GM21737 (cell line): ENCODE data around the gene NRF1.
"Not testable (repeated sequence)": the region's sequence is repeated elsewhere in the genome, so short reads cannot be mapped to it uniquely, and the experiment has no call there.

Source experiments
- ATAC-seq: cut with Tn5 transposase; IDR thresholded peaks from one replicate; pipeline ENCODE4 v1.9.1; 2021; ENCODE audit warnings: mild to moderate bottlenecking, moderate library complexity; ENCODE audit not compliant: unreplicated experiment

NRF1 gene

DNA sequence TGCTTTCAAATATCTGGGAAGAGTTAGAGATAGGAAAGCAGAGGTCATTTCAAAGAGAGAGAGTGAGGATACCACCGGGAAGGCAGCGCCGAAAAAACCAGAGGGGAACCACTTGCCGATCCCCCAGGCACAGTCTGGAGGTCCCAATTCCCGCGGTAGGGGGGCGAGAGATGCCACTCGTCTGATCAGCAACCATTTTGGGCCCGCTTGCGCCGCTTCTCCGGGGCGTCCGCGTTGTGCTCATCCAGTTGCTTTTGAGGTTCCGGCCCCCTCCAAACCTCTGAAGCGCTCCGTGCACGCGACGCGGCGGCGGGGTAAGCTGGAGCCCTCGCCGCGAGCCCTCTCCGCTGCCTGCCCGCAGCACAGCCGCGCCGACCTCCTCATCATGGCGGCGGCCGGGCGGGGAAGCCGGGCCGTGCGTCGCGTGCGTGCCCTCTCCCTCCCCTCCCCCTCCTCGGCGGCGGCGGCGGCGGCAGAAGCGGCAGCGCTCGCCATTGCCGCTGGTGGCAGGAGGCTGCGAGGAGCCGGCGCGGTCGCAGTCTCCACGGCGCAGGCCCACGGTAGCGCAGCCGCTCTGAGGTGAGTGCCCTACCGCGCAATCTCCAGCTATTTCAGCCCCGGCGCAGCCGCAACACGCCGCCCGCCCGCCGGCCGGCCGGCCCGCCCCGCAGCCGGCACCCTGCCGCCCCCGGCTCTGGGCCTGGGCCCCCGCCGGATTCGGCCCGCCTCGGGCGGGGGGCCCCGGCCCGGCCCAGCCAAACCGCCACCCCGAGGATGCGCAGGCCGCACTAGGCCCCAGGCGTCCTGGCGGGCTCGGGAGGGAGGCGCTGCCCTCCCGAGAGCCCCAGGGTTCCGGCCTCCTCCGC, at the start of gene NRF1:
Gene NRF1, plus strand, starts transcription at position 475 of the 866 bp plus-strand sequence. CDS start 45,632 bp downstream, outside the sequence.
- peak; percentile 63 for ATAC-seq

DNA sequence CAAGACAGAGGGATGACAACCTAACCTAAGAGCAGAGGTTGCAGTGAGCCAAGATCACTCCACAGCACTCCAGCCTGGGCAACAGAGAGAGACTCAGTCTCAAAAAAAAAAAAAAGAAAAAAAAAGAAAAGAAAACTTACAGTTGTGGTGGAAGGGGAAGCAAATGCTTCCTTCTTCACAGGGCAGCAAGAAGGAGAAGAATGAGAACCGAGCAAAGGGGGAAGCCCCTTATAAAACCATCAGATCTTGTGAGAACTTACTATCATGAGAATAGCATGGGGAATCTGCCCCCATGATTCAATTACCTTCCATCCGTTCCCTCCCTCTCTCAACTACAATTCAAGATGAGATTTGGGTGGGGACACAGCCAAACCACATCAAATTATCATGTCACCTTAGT, 45.2 kb upstream of the NRF1 start:
- ATAC-seq = not testable (repeated sequence)

DNA sequence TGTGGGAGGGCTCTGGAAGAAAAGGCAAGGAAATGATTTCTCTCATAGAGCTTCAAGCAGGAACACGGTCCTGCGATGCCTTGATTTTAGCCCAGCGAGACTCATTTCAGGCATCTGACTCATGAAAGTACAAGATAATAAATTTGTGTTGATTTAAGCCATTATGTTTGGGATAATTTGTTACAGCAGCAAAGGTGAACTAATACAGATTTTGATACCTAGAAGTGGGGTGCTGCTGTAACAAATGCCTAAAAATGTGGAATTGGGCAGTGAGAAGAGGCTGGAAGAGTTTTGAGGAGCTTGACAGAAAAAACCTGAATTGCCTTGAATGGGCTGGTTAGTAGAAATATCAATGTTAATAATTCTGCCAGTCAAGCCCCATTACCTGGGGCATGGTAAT, 44.1 kb upstream of the NRF1 start:
- ATAC-seq = no peak

DNA sequence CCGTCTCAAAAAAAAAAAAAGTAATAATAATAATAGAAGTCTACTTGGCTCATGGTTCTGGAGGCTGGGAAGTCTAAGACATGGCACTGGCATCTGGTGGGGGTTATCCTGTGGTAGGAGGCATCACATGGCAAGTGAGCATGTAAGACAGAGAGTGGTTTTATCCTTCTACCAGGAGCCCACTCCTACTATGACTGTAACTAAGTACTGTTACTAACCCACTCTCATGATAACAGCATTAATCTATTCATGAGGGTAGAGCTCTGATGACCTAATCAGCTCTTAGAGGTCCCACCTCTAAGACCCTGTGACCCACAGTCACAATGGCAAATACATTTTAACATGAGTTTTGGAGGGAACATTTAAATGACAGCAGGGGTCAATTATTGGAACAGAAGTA, 43.3 kb upstream of the NRF1 start:
- no peak for ATAC-seq

DNA sequence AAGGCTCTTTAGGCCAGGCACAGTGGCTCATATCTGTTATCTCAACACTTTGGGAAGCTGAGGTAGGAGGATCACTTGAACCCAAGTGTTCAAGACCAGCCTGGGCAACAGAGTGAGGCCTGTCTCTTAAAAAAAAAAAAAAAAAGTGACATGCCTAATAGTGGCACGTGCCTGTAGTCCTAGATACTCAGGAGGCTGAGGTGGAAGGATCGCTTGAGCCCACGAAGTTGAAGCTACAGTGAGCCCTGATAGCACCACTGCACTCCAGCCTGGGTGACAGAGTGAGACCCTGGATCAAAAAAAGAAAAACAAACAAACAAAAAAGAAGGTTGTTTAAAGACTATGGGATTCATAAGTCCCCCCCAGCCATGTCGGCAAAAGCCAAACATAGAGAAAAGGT, 42.2 kb upstream of the NRF1 start:
- no peak for ATAC-seq

DNA sequence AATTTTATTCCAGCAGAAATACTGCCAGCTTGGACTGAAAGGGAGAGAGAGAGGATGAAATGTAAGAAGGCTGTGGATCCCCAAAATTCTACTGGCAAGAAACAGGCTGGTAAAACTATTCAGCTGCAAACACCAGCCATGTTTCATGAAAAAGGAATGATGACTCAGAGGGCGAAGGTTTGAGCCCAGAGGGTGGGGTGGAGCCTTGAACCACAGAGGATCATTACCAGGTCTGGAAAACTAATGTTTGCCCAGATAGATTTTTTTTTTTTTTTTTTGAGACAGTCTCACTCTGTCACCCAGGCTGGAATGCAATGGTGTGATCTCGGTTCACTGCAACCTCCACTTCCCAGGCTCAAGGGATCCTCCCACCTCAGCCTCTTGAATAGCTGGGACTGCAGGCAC, 41.7 kb upstream of the NRF1 start:
- ATAC-seq = no peak

DNA sequence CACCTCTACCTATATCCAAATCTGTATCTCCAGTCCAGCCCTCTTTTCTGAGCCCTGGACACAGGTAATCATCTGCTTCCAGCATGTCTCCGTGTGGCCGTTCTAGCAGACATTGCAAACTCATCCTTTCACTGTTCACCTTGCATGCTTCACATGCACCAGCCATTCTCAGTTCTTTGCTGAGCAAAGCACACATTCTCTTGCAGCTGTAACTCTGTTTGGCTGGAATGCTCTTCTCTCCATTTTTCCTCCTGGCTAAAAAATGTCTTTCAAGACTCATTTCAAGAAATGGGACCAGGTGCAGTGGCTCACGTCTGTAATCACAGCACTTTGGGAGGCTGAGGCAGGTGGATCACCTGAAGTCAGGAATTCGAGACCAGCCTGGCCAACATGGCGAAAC, 40.3 kb upstream of the NRF1 start:
- no peak for ATAC-seq

DNA sequence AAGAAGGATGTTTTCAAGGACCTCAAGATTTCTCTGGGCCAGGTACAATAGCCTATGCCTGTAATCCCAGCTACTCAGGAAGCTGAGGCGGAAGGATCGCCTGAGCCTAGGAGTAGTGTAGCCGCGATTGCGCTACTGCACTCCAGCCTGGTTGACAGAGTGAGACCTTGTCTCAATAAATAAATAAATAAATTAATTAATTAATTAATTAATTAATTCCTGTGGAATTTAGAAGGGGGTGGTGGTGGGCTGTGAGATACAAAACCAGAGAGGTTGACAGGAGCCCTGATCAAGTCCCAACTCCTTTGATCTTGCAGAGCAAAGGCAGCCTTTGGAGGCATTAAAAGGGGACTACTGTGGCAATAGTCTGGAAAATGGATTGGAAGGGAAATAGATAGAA, 39.3 kb upstream of the NRF1 start:
- ATAC-seq = no peak

DNA sequence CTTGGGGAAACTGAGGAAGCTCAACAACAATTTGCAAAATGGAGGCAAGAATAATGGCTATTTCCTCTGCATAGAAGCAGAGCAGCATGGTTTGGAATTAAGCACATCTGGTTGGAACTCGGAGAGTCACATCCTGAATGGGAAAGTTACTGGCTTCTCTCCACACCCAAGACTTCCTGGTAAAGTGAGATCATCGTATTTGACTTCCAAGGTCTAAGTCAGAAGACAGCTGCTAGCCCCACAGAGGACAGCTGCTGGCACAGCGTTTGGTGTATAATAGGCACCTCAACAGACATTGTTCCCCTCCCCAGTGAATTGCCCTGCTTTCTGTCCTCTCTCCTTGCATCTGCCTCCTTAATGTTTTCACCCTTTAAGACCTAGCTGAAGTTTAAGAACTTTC, 37.0 kb upstream of the NRF1 start:
- ATAC-seq = no peak

DNA sequence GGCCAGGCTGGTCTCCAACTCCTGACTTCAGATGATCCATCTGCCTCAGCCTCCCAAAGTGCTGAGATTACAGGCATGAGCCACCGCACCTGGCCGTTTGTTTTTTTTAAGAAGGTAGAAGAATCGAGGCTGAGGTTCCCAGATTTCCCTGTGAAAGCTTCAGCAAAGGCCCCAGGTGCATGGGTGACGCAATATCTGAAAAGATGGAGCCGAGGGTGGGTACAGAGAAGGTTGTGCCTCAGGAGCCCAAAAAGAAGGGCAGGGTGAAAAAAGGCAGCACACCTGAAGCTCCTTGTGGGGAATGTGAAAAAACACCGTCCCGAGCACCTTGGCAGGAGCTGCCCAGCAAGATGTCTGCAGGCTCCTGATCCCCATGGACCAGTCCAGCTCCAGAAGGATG, 35.8 kb upstream of the NRF1 start:
- no peak for ATAC-seq

DNA sequence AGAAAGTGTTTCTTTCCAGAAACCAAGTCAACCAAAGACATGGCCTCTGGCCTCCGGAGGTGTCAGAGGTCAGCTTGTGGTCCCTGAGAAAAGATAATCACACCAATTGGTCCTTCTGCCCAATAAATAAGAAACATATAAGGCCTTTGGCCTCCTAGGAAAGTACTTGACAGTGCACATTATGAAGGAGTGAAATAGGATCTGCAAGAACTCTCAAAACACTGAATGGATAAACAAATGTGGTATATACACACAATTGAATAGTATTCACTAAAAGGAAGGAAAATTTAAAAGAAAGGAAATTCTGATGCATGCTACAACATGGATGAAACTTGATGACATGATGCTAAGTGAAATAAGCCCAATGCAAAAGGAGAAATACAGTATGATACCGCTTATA, 35.4 kb upstream of the NRF1 start:
- ATAC-seq = no peak

DNA sequence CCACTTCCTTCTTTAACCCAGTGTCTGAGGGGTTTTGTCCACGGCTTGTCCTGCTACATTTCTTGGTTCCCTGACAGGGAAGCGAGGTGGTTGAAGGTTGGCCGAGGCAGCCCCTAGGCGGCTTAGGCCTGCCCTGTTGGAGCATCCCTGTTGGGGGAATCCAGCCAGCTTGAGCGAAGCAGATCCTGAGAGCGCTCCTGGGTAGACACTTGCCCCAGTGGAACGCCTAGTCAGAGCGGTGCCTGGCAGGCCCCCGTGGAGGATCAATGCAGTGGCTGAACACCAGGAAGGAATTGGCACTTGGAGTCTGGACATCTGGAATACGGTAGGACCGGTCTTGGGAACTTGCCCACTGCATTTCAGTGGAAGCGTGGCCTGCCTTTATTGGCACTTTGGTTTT, 32.7 kb upstream of the NRF1 start:
- no peak for ATAC-seq

DNA sequence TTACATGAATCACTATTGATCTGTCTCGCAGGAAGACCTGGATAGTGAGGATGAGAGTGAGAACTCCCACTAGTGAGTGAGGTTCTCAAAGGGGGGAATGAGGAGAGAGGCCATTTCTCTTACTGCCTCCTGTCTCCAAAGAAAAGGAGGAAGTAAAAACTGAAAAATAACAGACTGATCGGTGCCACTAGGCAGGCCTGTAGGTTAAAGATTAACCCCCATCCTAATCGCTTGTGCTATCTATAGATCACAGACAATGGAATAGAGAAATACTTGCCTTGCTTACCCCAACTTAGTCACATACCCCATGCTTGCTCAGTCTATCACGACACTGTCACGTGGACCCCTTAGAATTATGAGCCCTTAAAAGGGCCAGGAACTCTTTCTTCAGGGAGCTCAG, 25.3 kb upstream of the NRF1 start:
- ATAC-seq = not testable (repeated sequence)

DNA sequence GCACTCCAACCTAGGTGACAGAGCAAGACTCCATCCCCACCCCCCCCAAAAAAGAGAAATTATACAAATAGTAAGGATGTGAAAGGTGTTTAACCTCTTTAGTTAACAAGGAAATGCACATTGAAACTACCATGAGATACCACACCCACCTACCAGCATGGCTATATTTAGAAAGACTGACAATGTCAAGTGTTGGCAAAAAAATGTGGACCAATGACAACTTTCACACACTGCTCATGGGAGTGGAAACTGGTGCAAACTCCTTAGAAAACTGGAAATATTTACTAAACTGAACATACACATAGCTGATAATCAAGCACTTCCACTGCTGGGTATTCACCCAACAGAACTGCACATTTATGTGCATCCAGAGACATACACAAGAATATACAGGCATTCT, 23.3 kb upstream of the NRF1 start:
- no peak for ATAC-seq

DNA sequence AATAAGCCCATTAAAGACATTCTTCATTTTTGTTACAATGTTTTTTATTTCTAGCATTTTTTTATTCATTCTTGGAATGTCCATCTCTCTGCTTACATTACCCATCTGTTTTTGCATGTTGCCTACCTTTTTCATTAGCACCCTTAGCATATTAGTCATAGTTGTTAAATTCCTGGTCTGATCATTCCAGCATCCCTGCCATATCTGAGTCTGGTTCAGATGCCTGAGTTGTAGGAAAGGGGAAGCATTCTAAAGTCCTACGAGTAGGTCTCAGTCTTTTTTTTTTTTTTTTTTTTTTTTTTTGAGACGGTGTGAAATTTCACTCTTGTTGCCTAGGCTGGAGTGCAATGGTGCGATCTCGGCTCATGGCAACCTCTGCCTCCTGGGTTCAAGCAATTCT, 19.7 kb upstream of the NRF1 start:
- ATAC-seq = no peak

DNA sequence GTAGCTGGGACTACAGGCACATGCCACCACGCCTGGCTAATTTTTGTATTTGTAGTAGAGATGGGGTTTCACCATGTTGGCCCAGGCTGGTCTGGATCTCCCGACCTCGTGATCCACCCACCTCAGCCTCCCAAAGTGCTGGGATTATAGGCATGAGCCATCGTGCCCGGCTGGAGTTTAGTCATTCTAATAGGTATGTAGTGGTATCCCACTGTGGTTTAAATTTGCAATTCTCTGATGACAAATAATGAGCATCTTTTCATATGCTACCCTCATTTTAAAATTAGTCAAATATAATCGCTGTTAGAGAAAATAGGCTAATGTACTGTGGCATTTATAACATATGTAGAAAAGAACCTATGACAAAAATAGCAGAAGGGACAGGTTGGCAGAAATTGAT, 15.1 kb upstream of the NRF1 start:
- not testable (repeated sequence) for ATAC-seq

DNA sequence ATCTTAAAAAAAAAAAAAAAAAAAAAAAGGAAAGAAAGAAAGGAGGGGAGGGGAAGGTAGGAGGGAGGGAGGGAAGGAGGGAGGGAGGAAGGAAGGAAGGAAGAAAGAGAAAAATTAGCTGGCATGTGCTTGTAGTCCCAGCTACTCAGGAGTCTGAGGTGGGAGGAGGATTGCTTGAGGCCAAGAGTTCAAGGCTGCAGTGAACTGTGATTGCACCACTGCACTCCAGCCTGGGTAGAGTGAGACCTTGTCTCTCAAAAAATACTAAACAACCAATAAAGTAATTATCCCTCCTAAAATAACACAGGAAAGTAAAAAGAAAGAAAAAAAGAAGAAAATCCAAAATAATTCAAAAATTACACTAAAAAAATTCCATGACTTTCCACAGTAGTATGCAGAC, 13.8 kb upstream of the NRF1 start:
- ATAC-seq = no peak

DNA sequence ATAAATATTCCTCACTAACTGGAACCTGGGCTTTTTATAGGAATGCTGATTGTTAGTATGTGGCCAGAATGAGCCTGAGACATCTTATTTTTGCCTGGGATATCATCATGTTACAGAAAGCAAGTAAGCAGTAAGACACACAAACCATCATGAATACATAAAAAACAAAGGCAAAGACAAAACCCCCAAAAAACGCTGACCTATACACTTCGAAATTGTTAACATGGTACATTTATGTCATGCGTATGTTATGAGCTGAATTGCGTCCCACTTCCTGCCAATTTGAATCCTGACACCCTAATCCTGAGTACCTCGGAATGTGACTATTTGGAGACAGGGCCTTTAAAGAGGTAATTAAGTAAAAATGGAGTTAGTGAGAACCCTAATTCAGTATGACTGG, 12.3 kb upstream of the NRF1 start:
- no peak for ATAC-seq

DNA sequence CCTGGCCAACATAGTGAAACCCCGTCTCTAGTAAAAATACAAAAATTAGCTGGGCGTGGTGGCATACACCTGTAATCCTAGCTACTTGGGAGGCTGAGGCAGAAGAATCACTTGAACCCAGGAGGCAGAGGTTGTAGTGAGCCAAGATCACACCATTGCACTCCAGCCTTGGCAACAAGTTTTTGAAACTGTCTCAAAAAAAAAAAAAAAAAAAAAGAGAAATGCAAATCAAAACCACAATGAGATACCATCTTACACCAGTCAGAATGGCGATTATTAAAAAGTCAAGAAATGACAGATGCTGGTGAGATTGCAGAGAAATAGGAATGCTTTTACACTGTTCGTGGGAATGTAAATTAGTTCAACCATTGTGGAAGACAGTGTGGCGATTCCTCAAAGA, 7.9 kb upstream of the NRF1 start:
- not testable (repeated sequence) for ATAC-seq

DNA sequence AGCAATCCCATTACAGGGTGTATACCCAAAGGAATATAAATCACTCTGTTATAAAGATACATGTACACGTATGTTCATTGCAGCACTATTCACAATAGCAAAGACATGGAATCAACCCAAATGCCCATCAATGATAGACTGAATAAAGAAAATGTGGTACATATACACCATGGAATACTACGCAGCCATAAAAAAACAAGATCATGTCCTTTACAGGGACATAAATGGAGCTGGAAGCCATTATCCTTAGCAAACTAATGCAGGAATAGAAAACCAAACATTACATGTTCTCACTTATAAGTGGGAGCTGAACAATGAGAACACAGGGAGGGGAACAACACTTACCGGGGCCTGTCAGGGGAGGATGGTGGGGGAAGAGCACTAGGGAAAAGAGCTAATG, 7.5 kb upstream of the NRF1 start:
- ATAC-seq = not testable (repeated sequence)

DNA sequence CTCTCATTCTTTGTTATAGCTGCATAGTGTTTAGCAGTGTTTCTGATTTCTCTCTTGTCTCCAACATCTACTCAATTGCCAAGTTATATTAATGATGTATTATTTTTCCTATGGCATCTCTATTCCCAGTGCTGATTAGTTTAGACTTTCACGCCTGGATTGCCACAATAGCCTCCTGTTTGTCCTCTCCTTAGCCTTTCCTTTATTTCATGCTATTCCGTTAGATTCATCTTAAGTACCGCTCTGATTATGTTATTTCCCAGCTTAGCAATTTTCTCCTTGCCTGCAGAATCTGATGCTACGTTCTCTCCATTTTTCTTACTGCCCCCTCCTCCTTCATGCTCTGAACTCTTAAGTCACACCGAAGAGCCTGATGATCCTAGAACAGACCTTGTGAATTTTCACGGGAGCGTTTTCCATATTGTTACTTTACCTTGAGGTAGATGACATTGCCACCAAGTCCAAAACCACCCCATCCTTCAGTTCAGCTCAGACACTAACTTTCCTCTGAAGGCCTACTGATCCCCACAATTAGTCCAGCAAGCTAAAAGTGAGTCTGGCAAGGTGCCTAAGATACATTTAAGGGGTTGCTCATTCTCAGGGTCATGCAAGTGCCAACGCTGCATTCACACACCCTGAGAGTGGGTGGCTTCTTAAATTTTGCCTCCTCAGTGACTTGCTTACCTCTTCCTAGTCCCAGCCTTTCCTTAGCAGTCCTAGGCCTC, 6.6 kb upstream of the NRF1 start:
- no peak for ATAC-seq

DNA sequence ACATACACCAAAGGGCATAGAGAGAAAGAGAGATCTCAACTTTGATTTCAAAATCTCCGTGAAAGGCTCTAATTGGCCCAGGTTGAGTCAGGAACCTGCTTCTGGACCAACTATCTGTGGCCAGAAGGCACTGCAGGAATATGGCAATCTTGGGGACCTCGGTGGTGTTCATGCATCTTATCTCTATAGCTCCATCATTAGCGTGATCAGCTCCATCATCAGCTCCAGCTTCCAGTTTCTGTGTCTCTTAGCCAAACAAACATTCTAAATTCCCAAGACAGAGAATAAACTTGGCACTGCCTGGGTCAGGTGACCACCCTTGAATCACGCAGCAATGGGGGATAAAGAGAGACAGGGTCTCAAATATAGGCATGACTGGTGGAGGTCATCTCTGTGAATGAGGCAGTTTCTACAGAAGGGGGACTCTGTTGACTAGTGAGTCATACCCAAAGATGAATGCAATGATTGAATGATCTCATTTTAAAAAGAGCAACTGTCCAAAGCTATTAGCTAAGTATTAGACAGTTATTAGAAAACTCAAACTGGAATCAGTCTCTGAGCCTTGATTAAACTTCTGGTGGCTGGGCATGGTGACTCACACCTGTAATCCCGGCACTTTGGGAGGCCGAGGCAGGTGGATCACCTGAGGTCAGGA, 5.4 kb upstream of the NRF1 start:
- no peak for ATAC-seq
